ENCODE results near the gene HRH2. TPM values are rescaled to one million over a fixed set of nuclear protein-coding genes. Genes with fewer than 3 reads are reported as not detected.

The HRH2 gene
- total and polyA plus RNA-seq, 9 of the 15 experiments (the other 6 are each of a cell fraction or from before 2014, with no cell fraction given) = 0.04 TPM; not detected in 8

DNA sequence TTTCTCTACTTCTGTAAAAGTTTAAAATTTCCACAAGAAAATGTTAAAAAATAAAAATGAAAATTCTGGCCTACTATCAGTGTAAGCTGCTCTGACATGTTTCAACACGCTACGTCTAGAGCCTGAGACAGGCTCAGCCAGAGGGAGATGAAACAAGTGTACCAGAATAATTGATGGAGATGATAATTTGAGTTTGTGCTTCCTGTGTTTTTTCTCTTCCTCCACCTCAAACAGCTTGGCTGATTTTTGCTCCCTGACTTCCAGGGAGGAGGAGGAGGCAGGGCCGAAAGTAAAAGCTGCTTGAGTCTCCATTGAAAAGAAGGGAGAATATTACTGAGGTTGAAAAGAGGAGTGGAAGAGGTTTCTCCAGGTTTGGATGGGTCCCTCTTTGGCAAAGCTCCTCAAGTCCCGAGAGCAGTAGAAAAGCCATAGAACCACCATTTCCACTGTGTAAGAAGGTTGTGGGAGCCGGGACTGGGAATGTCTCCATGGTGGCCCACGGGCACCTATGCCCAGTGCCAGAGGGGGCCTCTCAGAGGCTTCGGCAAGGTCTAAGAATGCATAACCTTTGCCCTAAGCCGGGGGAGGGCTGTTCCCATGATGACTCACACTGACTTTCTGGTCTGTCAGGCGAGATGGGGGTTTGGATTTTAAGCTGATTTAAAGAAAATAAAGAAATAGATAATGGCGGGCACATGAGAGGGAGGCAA lies 95.1 kb downstream of the HRH2 start:
- no peak overlapping the region for H3K9ac ChIP-seq (ENCODE audit: insufficient read depth in 1 of 2, low read depth in 2 of 2, low read length in 2 of 2)
- TF ChIP-seq POLR2AphosphoS5 (IDR thresholded peaks at IDR 0.05; ENCODE audit: control insufficient read depth, insufficient read depth, low read depth, low read length) (no peak), CBX2 (IDR thresholded peaks at IDR 0.05; ENCODE audit: insufficient read depth, low read length, poor library complexity, severe bottlenecking) (no peak), ZFP36 (IDR thresholded peaks at IDR 0.05; ENCODE audit: low read depth, low read length, partially characterized antibody) (no peak), ZNF3 (CRISPR knock-in tag; IDR thresholded peaks at IDR 0.05) (no peak), GATAD2B (IDR thresholded peaks at IDR 0.05; ENCODE audit: borderline replicate concordance) (no peak), MECOM (CRISPR knock-in tag; IDR thresholded peaks at IDR 0.05) (no peak), BCL6 (CRISPR knock-in tag; IDR thresholded peaks at IDR 0.05) (no peak), ZFX (CRISPR knock-in tag; IDR thresholded peaks at IDR 0.05) (no peak), RFX5 (IDR thresholded peaks at IDR 0.05; ENCODE audit: low read depth, low read length) (no peak), ZNF75A (CRISPR knock-in tag; IDR thresholded peaks at IDR 0.05) (no peak), HDGF (IDR thresholded peaks at IDR 0.05) (no peak), EZH2 (IDR thresholded peaks at IDR 0.05; ENCODE audit: borderline replicate concordance, low read depth, low read length) (no peak), KDM1A (IDR thresholded peaks at IDR 0.05) (no peak), SLC30A9 (CRISPR knock-in tag; IDR thresholded peaks at IDR 0.05) (no peak)
- TF ChIP-seq, protein P1, sequence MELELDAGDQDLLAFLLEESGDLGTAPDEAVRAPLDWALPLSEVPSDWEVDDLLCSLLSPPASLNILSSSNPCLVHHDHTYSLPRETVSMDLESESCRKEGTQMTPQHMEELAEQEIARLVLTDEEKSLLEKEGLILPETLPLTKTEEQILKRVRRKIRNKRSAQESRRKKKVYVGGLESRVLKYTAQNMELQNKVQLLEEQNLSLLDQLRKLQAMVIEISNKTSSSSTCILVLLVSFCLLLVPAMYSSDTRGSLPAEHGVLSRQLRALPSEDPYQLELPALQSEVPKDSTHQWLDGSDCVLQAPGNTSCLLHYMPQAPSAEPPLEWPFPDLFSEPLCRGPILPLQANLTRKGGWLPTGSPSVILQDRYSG (tag; conservative IDR thresholded peaks at IDR 0.05; ENCODE audit: low read depth) = no peak
- no TSS peak for BruUV-seq (replicated peaks)
- DNase-seq (ENCODE audit: extremely low read depth in 1 of 4, low spot score in 3 of 4) (no peak), ATAC-seq (no peak), FAIRE-seq (no peak)
- H3K27me3 ChIP-seq (ENCODE audit: control insufficient read depth in 2 of 2, insufficient read depth in 2 of 2, low read length in 2 of 2) = peaks cover 5 to 28% of the 10 kb centered on the region in 2 experiments
- no peaks in the 10 kb centered on the region; the same call in 1 of the 2 replicates for H4K20me1 ChIP-seq (replicated peaks; ENCODE audit: control insufficient read depth, insufficient read depth, low read length)
- WGBS (ENCODE audit: insufficient coverage, low coverage, missing lambda C conversion rate) = 0% methylated on average over 10 of the region's 10 CpGs
- H3K9me1 ChIP-seq (ENCODE audit: control insufficient read depth, insufficient read depth, low read length) = no peaks in the 10 kb centered on the region
- ChIA-PET POLR2A (interaction anchor here (0.7 kb wide), 1 partner anchor 168 kb away, joined by 3 read pairs; no protein-coding TSS in a partner anchor), CTCF (ENCODE audit: low intra/inter-chr PET ratio) (no interaction called here)
- in situ Hi-C loops (cut with MboI) = no loop called here
- no peak overlapping the region for H3K27ac ChIP-seq (ENCODE audit: extremely low read depth, low read depth, low read length)
- H3K36me3 ChIP-seq (ENCODE audit: control insufficient read depth, insufficient read depth, low read length) = no peaks in the 10 kb centered on the region
- H3K4me3 ChIP-seq = no peak overlapping the region
- no peak overlapping the region for H3K4me2 ChIP-seq (ENCODE audit: insufficient read depth, low read length)
- H3K9me3 ChIP-seq (replicated peaks; ENCODE audit: control insufficient read depth, insufficient read depth, low read depth, low read length) = no peaks in the 10 kb centered on the region
- H3K79me2 ChIP-seq (ENCODE audit: control insufficient read depth, insufficient read depth, low read length) = no peaks in the 10 kb centered on the region
- intact Hi-C loops (cut with micrococcal nuclease) = no loop called here
- H3K4me1 ChIP-seq (replicated peaks in 1 of 2; ENCODE audit: control insufficient read depth in 2 of 2, insufficient read depth in 2 of 2, low read length in 2 of 2) = no peaks in the 10 kb centered on the region
- H2AFZ ChIP-seq (ENCODE audit: low read depth, low read length) = no peak overlapping the region
